SK-N-SH treated with all-trans-retinoic acid at 6 μM for 48 hours (cell line): ENCODE data around the gene MYH15.

Source experiments
- ATAC-seq: fragments of 200-7000 bp; cut with Tn5 transposase; 3 replicates; pipeline ENCODE4 v1.9.1; 2020; ENCODE audit warnings: mild to moderate bottlenecking, moderate library complexity
- ARNTL ChIP-seq: fragments of 450-650 bp; formaldehyde crosslinking; IDR thresholded peaks from 2 replicates; pipeline ENCODE4 v1.5.0; 2020; ENCODE audit warnings: low read depth, mild to moderate bottlenecking, moderate library complexity, borderline replicate concordance
- BACH2 ChIP-seq: fragments of 250-450 bp; sonication (Bioruptor Pico); IDR thresholded peaks from 2 replicates; pipeline ENCODE4 v1.9.0; 2021; ENCODE audit warnings: mild to moderate bottlenecking, borderline replicate concordance
- CSDC2 ChIP-seq: fragments of 250-450 bp; sonication (Bioruptor Pico); IDR thresholded peaks from 2 replicates; pipeline ENCODE4 v1.5.0; 2020; ENCODE audit warnings: mild to moderate bottlenecking, moderate library complexity
- ESRRG ChIP-seq: fragments of 250-450 bp; sonication (Bioruptor Pico); IDR thresholded peaks from 2 replicates; pipeline ENCODE4 v1.6.1; 2021; ENCODE audit warnings: mild to moderate bottlenecking
- GLIS3 ChIP-seq: fragments of 250-450 bp; sonication (Bioruptor Pico); IDR thresholded peaks from 2 replicates; pipeline ENCODE4 v1.5.0; 2020; ENCODE audit warnings: mild to moderate bottlenecking, moderate library complexity
- ISL1 ChIP-seq: fragments of 250-450 bp; sonication (Bioruptor Pico); IDR thresholded peaks from 2 replicates; pipeline ENCODE4 v2.1.2; 2022; ENCODE audit warnings: mild to moderate bottlenecking, moderate library complexity
- PPARA ChIP-seq: fragments of 250-450 bp; sonication (Bioruptor Pico); IDR thresholded peaks from 2 replicates; pipeline ENCODE4 v1.5.0; 2020; ENCODE audit warnings: mild to moderate bottlenecking, borderline replicate concordance
- RARB ChIP-seq: fragments of 250-450 bp; sonication (Bioruptor Pico); IDR thresholded peaks from 2 replicates; pipeline ENCODE4 v1.8.0; 2021; ENCODE audit warnings: mild to moderate bottlenecking, moderate library complexity
- SNAI2 ChIP-seq: fragments of 250-450 bp; sonication (Bioruptor Pico); IDR thresholded peaks from 2 replicates; pipeline ENCODE4 v1.5.0; 2020; ENCODE audit warnings: mild to moderate bottlenecking, moderate library complexity
- TCF4 ChIP-seq: fragments of 250-450 bp; sonication (Bioruptor Pico); IDR thresholded peaks from 2 replicates; pipeline ENCODE4 v1.8.0; 2021; ENCODE audit warnings: mild to moderate bottlenecking, moderate library complexity, borderline replicate concordance
- TOX ChIP-seq: fragments of 250-450 bp; sonication (Bioruptor Pico); IDR thresholded peaks from 2 replicates; pipeline ENCODE4 v1.8.0; 2021; ENCODE audit warnings: mild to moderate bottlenecking, moderate library complexity, borderline replicate concordance
- ZC3H10 ChIP-seq: fragments of 250-450 bp; sonication (Bioruptor Pico); IDR thresholded peaks from 2 replicates; pipeline ENCODE4 v1.5.1; 2021; ENCODE audit warnings: mild to moderate bottlenecking, moderate library complexity
- ZFP3 ChIP-seq: fragments of 250-450 bp; sonication (Bioruptor Pico); IDR thresholded peaks from 2 replicates; pipeline ENCODE4 v1.5.0; 2020; ENCODE audit warnings: mild to moderate bottlenecking, moderate library complexity
- ZFP30 ChIP-seq: fragments of 450-650 bp; formaldehyde crosslinking; IDR thresholded peaks from 2 replicates; pipeline ENCODE4 v1.5.0; 2022; ENCODE audit warnings: mild to moderate bottlenecking, moderate library complexity
- ZNF565 ChIP-seq: fragments of 450-650 bp; formaldehyde crosslinking; conservative IDR thresholded peaks from 2 replicates; pipeline ENCODE4 v1.5.0; 2020; ENCODE audit warnings: low read depth, mild to moderate bottlenecking, moderate library complexity
- ZNF70 ChIP-seq: fragments of 450-650 bp; formaldehyde crosslinking; IDR thresholded peaks from 2 replicates; pipeline ENCODE4 v1.5.0; 2020; ENCODE audit warnings: mild to moderate bottlenecking, moderate library complexity
- ZNF8 ChIP-seq: fragments of 450-650 bp; formaldehyde crosslinking; IDR thresholded peaks from 2 replicates; pipeline ENCODE4 v1.5.0; 2020; ENCODE audit warnings: mild to moderate bottlenecking, moderate library complexity
- TF ChIP-seq, protein P1 (sequence below): fragments of 250-450 bp; sonication (Bioruptor Pico); IDR thresholded peaks from 2 replicates; pipeline ENCODE4 v1.5.0; 2020; ENCODE audit warnings: mild to moderate bottlenecking, moderate library complexity
- TF ChIP-seq, protein P2 (sequence below): fragments of 250-450 bp; sonication (Bioruptor Pico); IDR thresholded peaks from 2 replicates; pipeline ENCODE4 v1.5.1; 2021; ENCODE audit warnings: mild to moderate bottlenecking, moderate library complexity
- TF ChIP-seq, protein P3 (sequence below): fragments of 250-450 bp; sonication (Bioruptor Pico); IDR thresholded peaks from 2 replicates; pipeline ENCODE4 v1.5.1; 2020; ENCODE audit warnings: low read depth, mild to moderate bottlenecking, moderate library complexity
- TF ChIP-seq, protein P4 (sequence below): fragments of 250-450 bp; sonication (Bioruptor Pico); IDR thresholded peaks from 2 replicates; pipeline ENCODE4 v1.8.0; 2020; ENCODE audit warnings: mild to moderate bottlenecking, moderate library complexity, borderline replicate concordance
- TF ChIP-seq, protein P5 (sequence below): fragments of 250-450 bp; sonication (Bioruptor Pico); IDR thresholded peaks from 2 replicates; pipeline ENCODE4 v1.8.0; 2021; ENCODE audit warnings: low read depth, mild to moderate bottlenecking, moderate library complexity, borderline replicate concordance

The MYH15 gene

DNA sequence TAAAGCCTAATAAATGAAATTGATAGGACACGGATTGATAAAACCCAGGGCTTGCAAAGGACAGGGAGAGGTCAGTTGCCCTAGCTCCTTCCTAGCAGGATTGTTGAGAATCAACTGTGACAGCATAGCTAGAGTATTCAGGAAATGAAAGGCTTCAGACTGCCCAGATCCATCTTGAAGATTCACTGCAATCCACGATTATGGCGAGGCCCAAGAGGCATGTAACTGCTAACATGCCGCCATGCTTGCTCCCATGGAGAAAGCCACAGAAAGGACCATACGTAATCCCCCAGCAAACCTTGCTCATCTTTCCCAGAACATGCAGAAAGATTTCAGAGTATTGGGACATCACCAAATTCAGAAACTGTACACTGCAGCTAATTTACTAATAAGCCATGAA is 41.3 kb downstream of the MYH15 start:
- ATAC-seq = peak; percentile 39
- TF ChIP-seq, protein P1, sequence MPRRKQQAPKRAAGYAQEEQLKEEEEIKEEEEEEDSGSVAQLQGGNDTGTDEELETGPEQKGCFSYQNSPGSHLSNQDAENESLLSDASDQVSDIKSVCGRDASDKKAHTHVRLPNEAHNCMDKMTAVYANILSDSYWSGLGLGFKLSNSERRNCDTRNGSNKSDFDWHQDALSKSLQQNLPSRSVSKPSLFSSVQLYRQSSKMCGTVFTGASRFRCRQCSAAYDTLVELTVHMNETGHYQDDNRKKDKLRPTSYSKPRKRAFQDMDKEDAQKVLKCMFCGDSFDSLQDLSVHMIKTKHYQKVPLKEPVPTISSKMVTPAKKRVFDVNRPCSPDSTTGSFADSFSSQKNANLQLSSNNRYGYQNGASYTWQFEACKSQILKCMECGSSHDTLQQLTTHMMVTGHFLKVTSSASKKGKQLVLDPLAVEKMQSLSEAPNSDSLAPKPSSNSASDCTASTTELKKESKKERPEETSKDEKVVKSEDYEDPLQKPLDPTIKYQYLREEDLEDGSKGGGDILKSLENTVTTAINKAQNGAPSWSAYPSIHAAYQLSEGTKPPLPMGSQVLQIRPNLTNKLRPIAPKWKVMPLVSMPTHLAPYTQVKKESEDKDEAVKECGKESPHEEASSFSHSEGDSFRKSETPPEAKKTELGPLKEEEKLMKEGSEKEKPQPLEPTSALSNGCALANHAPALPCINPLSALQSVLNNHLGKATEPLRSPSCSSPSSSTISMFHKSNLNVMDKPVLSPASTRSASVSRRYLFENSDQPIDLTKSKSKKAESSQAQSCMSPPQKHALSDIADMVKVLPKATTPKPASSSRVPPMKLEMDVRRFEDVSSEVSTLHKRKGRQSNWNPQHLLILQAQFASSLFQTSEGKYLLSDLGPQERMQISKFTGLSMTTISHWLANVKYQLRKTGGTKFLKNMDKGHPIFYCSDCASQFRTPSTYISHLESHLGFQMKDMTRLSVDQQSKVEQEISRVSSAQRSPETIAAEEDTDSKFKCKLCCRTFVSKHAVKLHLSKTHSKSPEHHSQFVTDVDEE (CRISPR knock-in tag) = no peak
- TF ChIP-seq GLIS3 (CRISPR knock-in tag) = no peak
- no peak for TF ChIP-seq ZFP30 (CRISPR knock-in tag)
- no peak for TF ChIP-seq ISL1 (CRISPR knock-in tag)
- no peak for TF ChIP-seq TOX (CRISPR knock-in tag)
- no peak for TF ChIP-seq TCF4
- no peak for TF ChIP-seq ESRRG (CRISPR knock-in tag)
- TF ChIP-seq, protein P2, sequence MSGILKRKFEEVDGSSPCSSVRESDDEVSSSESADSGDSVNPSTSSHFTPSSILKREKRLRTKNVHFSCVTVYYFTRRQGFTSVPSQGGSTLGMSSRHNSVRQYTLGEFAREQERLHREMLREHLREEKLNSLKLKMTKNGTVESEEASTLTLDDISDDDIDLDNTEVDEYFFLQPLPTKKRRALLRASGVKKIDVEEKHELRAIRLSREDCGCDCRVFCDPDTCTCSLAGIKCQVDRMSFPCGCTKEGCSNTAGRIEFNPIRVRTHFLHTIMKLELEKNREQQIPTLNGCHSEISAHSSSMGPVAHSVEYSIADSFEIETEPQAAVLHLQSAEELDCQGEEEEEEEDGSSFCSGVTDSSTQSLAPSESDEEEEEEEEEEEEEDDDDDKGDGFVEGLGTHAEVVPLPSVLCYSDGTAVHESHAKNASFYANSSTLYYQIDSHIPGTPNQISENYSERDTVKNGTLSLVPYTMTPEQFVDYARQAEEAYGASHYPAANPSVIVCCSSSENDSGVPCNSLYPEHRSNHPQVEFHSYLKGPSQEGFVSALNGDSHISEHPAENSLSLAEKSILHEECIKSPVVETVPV (CRISPR knock-in tag) = no peak
- TF ChIP-seq, protein P3, sequence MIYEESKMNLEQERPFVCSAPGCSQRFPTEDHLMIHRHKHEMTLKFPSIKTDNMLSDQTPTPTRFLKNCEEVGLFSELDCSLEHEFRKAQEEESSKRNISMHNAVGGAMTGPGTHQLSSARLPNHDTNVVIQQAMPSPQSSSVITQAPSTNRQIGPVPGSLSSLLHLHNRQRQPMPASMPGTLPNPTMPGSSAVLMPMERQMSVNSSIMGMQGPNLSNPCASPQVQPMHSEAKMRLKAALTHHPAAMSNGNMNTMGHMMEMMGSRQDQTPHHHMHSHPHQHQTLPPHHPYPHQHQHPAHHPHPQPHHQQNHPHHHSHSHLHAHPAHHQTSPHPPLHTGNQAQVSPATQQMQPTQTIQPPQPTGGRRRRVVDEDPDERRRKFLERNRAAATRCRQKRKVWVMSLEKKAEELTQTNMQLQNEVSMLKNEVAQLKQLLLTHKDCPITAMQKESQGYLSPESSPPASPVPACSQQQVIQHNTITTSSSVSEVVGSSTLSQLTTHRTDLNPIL (CRISPR knock-in tag) = no peak
- TF ChIP-seq ZNF565 (CRISPR knock-in tag) = no peak
- no peak for TF ChIP-seq ZNF8 (CRISPR knock-in tag)
- TF ChIP-seq ZFP3 (CRISPR knock-in tag) = no peak
- no peak for TF ChIP-seq ARNTL (CRISPR knock-in tag)

DNA sequence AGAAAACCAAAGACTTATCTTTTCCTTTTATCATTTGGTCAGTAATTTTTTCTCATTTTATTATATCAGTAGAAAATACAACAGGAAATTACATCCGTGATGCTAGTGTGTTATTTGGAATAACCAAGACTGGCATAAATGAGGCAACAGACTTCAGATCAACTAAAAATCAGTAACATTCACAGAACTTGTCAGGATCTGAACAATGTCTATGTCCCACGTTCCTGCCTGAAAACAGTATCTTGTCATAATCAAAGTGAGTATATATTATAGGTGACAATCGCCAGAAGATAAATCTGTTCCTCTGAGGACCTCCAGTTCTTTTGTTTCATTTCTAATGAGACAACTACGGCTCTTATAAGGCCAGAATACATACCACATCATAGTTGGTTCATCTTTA is 41.8 kb downstream of the MYH15 start:
- TF ChIP-seq TOX (CRISPR knock-in tag) (0 out of 2 replicates have a peak, but pooled peaks have one; percentile 39), RARB (CRISPR knock-in tag) (no peak), PPARA (CRISPR knock-in tag) (no peak), ZC3H10 (CRISPR knock-in tag) (peak; percentile 8; the same call in 1 of the 2 replicates), ISL1 (CRISPR knock-in tag) (no peak), ZNF8 (CRISPR knock-in tag) (no peak)
- TF ChIP-seq, protein P4, sequence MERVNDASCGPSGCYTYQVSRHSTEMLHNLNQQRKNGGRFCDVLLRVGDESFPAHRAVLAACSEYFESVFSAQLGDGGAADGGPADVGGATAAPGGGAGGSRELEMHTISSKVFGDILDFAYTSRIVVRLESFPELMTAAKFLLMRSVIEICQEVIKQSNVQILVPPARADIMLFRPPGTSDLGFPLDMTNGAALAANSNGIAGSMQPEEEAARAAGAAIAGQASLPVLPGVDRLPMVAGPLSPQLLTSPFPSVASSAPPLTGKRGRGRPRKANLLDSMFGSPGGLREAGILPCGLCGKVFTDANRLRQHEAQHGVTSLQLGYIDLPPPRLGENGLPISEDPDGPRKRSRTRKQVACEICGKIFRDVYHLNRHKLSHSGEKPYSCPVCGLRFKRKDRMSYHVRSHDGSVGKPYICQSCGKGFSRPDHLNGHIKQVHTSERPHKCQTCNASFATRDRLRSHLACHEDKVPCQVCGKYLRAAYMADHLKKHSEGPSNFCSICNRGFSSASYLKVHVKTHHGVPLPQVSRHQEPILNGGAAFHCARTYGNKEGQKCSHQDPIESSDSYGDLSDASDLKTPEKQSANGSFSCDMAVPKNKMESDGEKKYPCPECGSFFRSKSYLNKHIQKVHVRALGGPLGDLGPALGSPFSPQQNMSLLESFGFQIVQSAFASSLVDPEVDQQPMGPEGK = no peak
- ATAC-seq = peak; percentile 9; the same call in 1 of the 3 replicates

DNA sequence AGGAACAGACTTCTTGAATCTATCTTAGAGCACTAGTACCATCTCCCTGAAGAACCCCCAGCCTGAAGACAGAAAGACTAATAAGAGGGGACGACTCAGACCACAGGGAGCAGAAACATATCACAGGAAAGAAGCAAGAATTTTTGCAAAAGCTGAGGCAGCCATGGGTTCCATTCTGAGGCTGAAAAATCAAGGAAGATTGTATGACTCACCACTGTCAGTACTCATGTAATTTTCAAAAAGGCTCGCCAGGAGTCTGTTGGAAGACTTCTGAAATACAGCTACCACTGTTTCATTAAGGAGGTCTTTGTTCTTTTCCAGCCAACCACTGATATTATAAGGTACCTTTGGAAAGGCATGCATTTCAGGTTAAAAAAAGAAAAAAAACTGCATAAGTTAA is 47.5 kb downstream of the MYH15 start:
- peak; percentile 92 for ATAC-seq
- TF ChIP-seq ZNF70 (CRISPR knock-in tag) (no peak), CSDC2 (no peak), ZFP30 (CRISPR knock-in tag) (no peak), BACH2 (CRISPR knock-in tag) (no peak), SNAI2 (CRISPR knock-in tag) (no peak), TOX (CRISPR knock-in tag) (no peak), ISL1 (CRISPR knock-in tag) (no peak), RARB (CRISPR knock-in tag) (no peak), PPARA (CRISPR knock-in tag) (no peak), ARNTL (CRISPR knock-in tag) (no peak), TCF4 (no peak), ZC3H10 (CRISPR knock-in tag) (no peak)
- TF ChIP-seq, protein P5, sequence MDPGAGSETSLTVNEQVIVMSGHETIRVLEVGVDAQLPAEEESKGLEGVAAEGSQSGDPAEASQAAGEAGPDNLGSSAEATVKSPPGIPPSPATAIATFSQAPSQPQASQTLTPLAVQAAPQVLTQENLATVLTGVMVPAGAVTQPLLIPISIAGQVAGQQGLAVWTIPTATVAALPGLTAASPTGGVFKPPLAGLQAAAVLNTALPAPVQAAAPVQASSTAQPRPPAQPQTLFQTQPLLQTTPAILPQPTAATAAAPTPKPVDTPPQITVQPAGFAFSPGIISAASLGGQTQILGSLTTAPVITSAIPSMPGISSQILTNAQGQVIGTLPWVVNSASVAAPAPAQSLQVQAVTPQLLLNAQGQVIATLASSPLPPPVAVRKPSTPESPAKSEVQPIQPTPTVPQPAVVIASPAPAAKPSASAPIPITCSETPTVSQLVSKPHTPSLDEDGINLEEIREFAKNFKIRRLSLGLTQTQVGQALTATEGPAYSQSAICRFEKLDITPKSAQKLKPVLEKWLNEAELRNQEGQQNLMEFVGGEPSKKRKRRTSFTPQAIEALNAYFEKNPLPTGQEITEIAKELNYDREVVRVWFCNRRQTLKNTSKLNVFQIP (CRISPR knock-in tag) = no peak
- TF ChIP-seq, protein P1 (CRISPR knock-in tag) = no peak
- TF ChIP-seq, protein P3 (CRISPR knock-in tag) = no peak
